ENCODE measurements around the gene SCN4B. TPM values are rescaled to one million over a fixed set of nuclear protein-coding genes. Genes with fewer than 3 reads are reported as not detected.

Gene SCN4B
- total and polyA plus RNA-seq, 10 of the 15 experiments (the other 5 are each of a cell fraction or from before 2014, with no cell fraction given), result 0.01 to 0.49 (median 0.04) TPM; not detected in 5

DNA sequence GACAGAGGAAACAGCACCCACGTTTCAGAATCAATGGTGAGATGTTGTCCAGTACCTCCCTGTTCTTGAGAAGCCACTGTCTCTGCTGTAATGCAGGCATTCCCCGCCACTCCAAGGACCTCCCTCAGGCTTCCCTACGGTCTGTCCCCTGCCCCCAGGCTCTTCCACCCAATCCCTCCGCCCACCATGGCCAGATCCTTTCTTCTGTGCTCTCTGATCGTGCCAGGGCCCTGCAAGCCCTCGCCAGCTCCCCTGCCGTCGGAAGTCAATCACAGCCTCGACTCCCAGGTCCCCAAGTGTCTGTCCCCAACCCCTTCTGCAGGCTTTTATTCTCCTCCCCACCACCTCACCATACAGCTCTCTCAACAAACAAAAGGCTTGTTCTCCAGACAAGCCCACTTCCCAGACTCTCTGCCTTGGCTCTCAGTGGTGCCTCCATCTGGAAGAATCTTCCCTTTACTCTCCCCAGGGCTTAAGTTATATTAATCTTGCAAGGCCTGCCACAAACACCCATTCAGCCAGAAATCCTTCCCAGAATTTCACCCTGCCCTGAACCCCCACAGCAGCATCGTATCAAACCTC lies 13.7 kb downstream of the SCN4B start (continued):
- TF ChIP-seq, protein P1, sequence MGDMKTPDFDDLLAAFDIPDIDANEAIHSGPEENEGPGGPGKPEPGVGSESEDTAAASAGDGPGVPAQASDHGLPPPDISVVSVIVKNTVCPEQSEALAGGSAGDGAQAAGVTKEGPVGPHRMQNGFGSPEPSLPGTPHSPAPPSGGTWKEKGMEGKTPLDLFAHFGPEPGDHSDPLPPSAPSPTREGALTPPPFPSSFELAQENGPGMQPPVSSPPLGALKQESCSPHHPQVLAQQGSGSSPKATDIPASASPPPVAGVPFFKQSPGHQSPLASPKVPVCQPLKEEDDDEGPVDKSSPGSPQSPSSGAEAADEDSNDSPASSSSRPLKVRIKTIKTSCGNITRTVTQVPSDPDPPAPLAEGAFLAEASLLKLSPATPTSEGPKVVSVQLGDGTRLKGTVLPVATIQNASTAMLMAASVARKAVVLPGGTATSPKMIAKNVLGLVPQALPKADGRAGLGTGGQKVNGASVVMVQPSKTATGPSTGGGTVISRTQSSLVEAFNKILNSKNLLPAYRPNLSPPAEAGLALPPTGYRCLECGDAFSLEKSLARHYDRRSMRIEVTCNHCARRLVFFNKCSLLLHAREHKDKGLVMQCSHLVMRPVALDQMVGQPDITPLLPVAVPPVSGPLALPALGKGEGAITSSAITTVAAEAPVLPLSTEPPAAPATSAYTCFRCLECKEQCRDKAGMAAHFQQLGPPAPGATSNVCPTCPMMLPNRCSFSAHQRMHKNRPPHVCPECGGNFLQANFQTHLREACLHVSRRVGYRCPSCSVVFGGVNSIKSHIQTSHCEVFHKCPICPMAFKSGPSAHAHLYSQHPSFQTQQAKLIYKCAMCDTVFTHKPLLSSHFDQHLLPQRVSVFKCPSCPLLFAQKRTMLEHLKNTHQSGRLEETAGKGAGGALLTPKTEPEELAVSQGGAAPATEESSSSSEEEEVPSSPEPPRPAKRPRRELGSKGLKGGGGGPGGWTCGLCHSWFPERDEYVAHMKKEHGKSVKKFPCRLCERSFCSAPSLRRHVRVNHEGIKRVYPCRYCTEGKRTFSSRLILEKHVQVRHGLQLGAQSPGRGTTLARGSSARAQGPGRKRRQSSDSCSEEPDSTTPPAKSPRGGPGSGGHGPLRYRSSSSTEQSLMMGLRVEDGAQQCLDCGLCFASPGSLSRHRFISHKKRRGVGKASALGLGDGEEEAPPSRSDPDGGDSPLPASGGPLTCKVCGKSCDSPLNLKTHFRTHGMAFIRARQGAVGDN (IDR thresholded peaks at IDR 0.05), result no peak
- TF ChIP-seq, protein P2, sequence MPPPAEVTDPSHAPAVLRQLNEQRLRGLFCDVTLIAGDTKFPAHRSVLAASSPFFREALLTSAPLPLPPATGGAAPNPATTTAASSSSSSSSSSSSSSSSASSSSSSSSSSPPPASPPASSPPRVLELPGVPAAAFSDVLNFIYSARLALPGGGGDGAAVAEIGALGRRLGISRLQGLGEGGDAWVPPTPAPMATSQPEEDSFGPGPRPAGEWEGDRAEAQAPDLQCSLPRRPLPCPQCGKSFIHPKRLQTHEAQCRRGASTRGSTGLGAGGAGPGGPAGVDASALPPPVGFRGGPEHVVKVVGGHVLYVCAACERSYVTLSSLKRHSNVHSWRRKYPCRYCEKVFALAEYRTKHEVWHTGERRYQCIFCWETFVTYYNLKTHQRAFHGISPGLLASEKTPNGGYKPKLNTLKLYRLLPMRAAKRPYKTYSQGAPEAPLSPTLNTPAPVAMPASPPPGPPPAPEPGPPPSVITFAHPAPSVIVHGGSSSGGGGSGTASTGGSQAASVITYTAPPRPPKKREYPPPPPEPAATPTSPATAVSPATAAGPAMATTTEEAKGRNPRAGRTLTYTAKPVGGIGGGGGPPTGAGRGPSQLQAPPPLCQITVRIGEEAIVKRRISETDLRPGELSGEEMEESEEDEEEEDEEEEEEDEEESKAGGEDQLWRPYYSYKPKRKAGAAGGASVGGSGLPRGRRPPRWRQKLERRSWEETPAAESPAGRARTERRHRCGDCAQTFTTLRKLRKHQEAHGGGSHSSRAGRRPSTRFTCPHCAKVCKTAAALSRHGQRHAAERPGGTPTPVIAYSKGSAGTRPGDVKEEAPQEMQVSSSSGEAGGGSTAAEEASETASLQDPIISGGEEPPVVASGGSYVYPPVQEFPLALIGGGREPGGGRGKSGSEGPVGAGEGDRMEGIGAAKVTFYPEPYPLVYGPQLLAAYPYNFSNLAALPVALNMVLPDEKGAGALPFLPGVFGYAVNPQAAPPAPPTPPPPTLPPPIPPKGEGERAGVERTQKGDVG (CRISPR knock-in tag; IDR thresholded peaks at IDR 0.05), result no peak

DNA sequence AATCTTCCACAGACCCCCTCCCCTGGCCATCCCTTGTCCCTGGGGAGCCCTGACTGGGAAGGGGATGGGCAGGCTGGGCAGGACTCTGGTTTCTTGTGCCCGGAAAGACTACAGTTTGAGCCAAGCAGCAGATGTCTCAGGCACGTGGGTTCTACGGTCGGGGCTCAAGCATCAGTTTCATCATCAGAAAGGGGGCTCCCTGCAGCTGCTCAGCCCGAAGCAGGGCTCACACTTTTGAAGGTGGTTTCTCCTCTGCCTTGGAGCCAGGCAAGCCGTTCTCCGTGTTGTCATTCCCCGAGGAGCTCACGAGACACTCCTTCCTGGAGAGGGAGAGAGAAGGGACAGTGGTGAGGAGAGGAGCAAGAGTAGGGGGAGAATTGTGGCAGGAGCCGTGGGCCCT lies 15.8 kb downstream of the SCN4B start:
- no peak for ATAC-seq
- Histone ChIP-seq H3K79me2 (ENCODE audit: control insufficient read depth, insufficient read depth, low read length) (no peaks in the 10 kb centered on the region), H3K4me1 (ENCODE audit: control insufficient read depth, insufficient read depth, low read length) (no peaks in the 10 kb centered on the region), H3K27me3 (replicated peaks in 1 of 2; ENCODE audit: control insufficient read depth in 2 of 2, insufficient read depth in 2 of 2, low read length in 1 of 2) (peaks cover 2 to 3% of the 10 kb centered on the region in 2 experiments; a peak in 3 of 4 replicates), H3K36me3 (ENCODE audit: control insufficient read depth in 2 of 2, insufficient read depth in 2 of 2, low read length in 1 of 2) (no peaks in the 10 kb centered on the region), H2AFZ (ENCODE audit: control insufficient read depth, low read depth, low read length) (no peak overlapping the region), H3K27ac (ENCODE audit: control insufficient read depth, insufficient read depth) (no peak overlapping the region), H3K4me2 (ENCODE audit: control insufficient read depth, insufficient read depth) (no peak overlapping the region), H4K20me1 (ENCODE audit: control insufficient read depth, insufficient read depth) (no peaks in the 10 kb centered on the region), H3K9ac (ENCODE audit: control insufficient read depth, insufficient read depth, low read length) (no peak overlapping the region), H3K4me3 (no peak overlapping the region), H3K9me3 (replicated peaks; ENCODE audit: control insufficient read depth, insufficient read depth, low read length) (no peaks in the 10 kb centered on the region)
- SMC1A ChIA-PET (ENCODE audit: uncharacterized antibody, unreplicated experiment), result interaction anchor here (2.1 kb wide), 1 partner anchor 18 kb away, joined by 7 read pairs; no protein-coding TSS in a partner anchor
- RAD21 ChIA-PET (ENCODE audit: unreplicated experiment), result no interaction called here
- POLR2A ChIA-PET, result no interaction called here
- no TSS peak for BruUV-seq (replicated peaks)
- in situ Hi-C loops (cut with MboI) (no loop called here), intact Hi-C loops (cut with micrococcal nuclease; ENCODE audit: unreplicated experiment) (no loop called here)
- CTCF ChIA-PET, result interaction anchor here (1.1 kb wide), 1 partner anchor 8 kb away, joined by 3 read pairs; no protein-coding TSS in a partner anchor
- WGBS (ENCODE audit: insufficient coverage, insufficient replicate concordance, low lambda C conversion rate, missing lambda C conversion rate), result 40% methylated on average over 10 of the region's 10 CpGs
- DNase-seq (ENCODE audit: low read depth, low spot score), result no peak
- FAIRE-seq, result no peak
- TF ChIP-seq ZNF622 (IDR thresholded peaks at IDR 0.05), result no peak
- TF ChIP-seq, protein P3, sequence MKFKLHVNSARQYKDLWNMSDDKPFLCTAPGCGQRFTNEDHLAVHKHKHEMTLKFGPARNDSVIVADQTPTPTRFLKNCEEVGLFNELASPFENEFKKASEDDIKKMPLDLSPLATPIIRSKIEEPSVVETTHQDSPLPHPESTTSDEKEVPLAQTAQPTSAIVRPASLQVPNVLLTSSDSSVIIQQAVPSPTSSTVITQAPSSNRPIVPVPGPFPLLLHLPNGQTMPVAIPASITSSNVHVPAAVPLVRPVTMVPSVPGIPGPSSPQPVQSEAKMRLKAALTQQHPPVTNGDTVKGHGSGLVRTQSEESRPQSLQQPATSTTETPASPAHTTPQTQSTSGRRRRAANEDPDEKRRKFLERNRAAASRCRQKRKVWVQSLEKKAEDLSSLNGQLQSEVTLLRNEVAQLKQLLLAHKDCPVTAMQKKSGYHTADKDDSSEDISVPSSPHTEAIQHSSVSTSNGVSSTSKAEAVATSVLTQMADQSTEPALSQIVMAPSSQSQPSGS (IDR thresholded peaks at IDR 0.05; ENCODE audit: low read length), result no peak
- no peak for TF ChIP-seq RAD21 (IDR thresholded peaks at IDR 0.05; ENCODE audit: insufficient read depth, low read depth, low read length)
- no peak for TF ChIP-seq HDAC6 (IDR thresholded peaks at IDR 0.05; ENCODE audit: unreplicated experiment)
- no peak for TF ChIP-seq CREM (IDR thresholded peaks at IDR 0.05; ENCODE audit: low read depth)
- TF ChIP-seq CHD2 (IDR thresholded peaks at IDR 0.05; ENCODE audit: borderline replicate concordance, low read depth, low read length), result no peak
- no peak for TF ChIP-seq TAF1 (IDR thresholded peaks at IDR 0.05; ENCODE audit: borderline replicate concordance, low read depth, low read length)

Data from GM12878 (cell line).